ENCODE measurements around the gene CDC73. TPM values are rescaled to one million over a fixed set of nuclear protein-coding genes. Genes with fewer than 3 reads are reported as not detected.

The CDC73 gene
- total RNA-seq, 4 donors from 2014 or later, result 44.6 to 70.0 (median 50.5) TPM

MicroRNAs within 50 kb of the gene (microRNA counts, 767-probe panel; counts per million panel counts)
- microRNA hsa-miR-1278, result 0 counts per million in 2 donors

Small RNAs within 50 kb of the gene (microRNA-seq; reads per million reads assigned to microRNA genes)
- not detected for gene MIR1278

Small RNAs within 50 kb of the gene (small RNA-seq; reads per million reads assigned to genes)
- not detected for gene MIR1278

Other genes with a start within 250 kb of the CDC73 start
- gene UCHL5, start 62.7 kb upstream of the CDC73 start, total RNA-seq, result 10 to 100 TPM; 24.5 to 31.1 (median 26.2) TPM
- 100 to 1,000 TPM in 2 of 4 donors, 10 to 100 TPM in 2; 90.1 to 129 (median 102) TPM for gene RO60, start 62.4 kb upstream of the CDC73 start, total RNA-seq
- 10 to 100 TPM in 1 of 4 donors, 1 to 10 TPM in 3; 4.5 to 23.0 (median 6.1) TPM for gene GLRX2, start 16.6 kb upstream of the CDC73 start, total RNA-seq
- 1 to 10 TPM in 3 of 4 donors, under 1 TPM in 1; 0.67 to 1.7 (median 1.6) TPM for gene B3GALT2, start 64.6 kb downstream of the CDC73 start, total RNA-seq